ENCODE data around the gene SAP30L.

SAP30L gene

DNA sequence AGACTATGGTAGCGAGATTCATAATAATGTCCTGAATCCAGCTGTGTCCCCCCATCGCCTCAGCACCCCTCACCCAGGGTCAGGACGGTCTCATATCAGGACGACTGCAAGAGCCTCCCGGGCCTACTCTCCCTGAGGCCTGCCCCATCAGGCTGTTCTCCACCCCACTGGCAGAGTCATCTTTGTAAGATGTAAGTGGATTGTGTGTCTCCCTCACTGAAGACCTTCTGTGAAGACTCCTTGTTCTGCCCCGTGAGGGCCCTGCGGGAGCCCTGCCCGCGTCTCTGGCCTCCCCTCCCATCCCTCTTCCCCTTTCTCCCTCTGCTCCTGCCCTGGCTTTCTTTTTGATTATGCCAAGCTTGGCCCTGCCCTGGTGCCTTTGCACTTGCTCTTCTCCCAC, 43.9 kb upstream of the SAP30L start:
- H3K4me3 ChIP-seq (ENCODE audit: low read depth in 1 of 2, low read length in 1 of 2): no peak overlapping the region
- peaks cover 6 to 7% of the 10 kb centered on the region in 2 experiments for H3K4me1 ChIP-seq (ENCODE audit: control insufficient read depth in 1 of 2, insufficient read depth in 1 of 2, low read depth in 1 of 2, low read length in 1 of 2)
- H3K36me3 ChIP-seq: peaks cover 25% of the 10 kb centered on the region
- no peak overlapping the region for H3K27ac ChIP-seq
- TF ChIP-seq CTCF (IDR thresholded peaks at IDR 0.05): no peak
- no peaks in the 10 kb centered on the region for H3K27me3 ChIP-seq
- H3K9me3 ChIP-seq: no peaks in the 10 kb centered on the region

GRCh38 chr5:154402611-154403010, 43.2 kb upstream of the SAP30L start:
- Histone ChIP-seq H3K4me3 (ENCODE audit: low read depth in 1 of 2, low read length in 1 of 2) (no peak overlapping the region), H3K9me3 (no peaks in the 10 kb centered on the region)
- no peak for TF ChIP-seq CTCF (IDR thresholded peaks at IDR 0.05)

GRCh38 chr5:154403234-154403633, 42.6 kb upstream of the SAP30L start:
- Histone ChIP-seq H3K9me3 (no peaks in the 10 kb centered on the region), H3K4me3 (ENCODE audit: low read depth in 1 of 2, low read length in 1 of 2) (no peak overlapping the region), H3K4me1 (ENCODE audit: control insufficient read depth in 1 of 2, insufficient read depth in 1 of 2, low read depth in 1 of 2, low read length in 1 of 2) (peaks cover 6 to 7% of the 10 kb centered on the region in 2 experiments), H3K27me3 (no peaks in the 10 kb centered on the region), H3K27ac (no peak overlapping the region), H3K36me3 (peaks cover 25% of the 10 kb centered on the region)
- no peak for TF ChIP-seq CTCF (IDR thresholded peaks at IDR 0.05)

More at GRCh38 chr5:154402611-154403010, 43.2 kb upstream of the SAP30L start:
- peaks cover 25% of the 10 kb centered on the region for H3K36me3 ChIP-seq
- peaks cover 6 to 7% of the 10 kb centered on the region in 2 experiments for H3K4me1 ChIP-seq (ENCODE audit: control insufficient read depth in 1 of 2, insufficient read depth in 1 of 2, low read depth in 1 of 2, low read length in 1 of 2)
- H3K27me3 ChIP-seq: no peaks in the 10 kb centered on the region
- H3K27ac ChIP-seq: no peak overlapping the region

- Histone ChIP-seq H3K36me3 (peaks cover 22% of the 10 kb centered on the region), H3K27me3 (no peaks in the 10 kb centered on the region), H3K4me1 (ENCODE audit: control insufficient read depth in 1 of 2, insufficient read depth in 1 of 2, low read depth in 1 of 2, low read length in 1 of 2) (peaks cover 6 to 7% of the 10 kb centered on the region in 2 experiments), H3K4me3 (ENCODE audit: low read depth in 1 of 2, low read length in 1 of 2) (no peak overlapping the region), H3K9me3 (no peaks in the 10 kb centered on the region), H3K27ac (no peak overlapping the region)
- TF ChIP-seq CTCF (IDR thresholded peaks at IDR 0.05): no peak
These were observed 41.9 kb upstream of the SAP30L start for GRCh38 chr5:154403776-154404387.

GRCh38 chr5:154405078-154405792, 40.6 kb upstream of the SAP30L start:
- H3K27ac ChIP-seq: no peak overlapping the region
- TF ChIP-seq CTCF (IDR thresholded peaks at IDR 0.05): peak; percentile 76
- H3K36me3 ChIP-seq: peaks cover 25% of the 10 kb centered on the region

More at GRCh38 chr5:154405078-154405792, 40.6 kb upstream of the SAP30L start:
- H3K4me3 ChIP-seq (ENCODE audit: low read depth in 1 of 2, low read length in 1 of 2): no peak overlapping the region
- H3K9me3 ChIP-seq: no peaks in the 10 kb centered on the region
- peaks cover 6 to 7% of the 10 kb centered on the region in 2 experiments for H3K4me1 ChIP-seq (ENCODE audit: control insufficient read depth in 1 of 2, insufficient read depth in 1 of 2, low read depth in 1 of 2, low read length in 1 of 2)
- H3K27me3 ChIP-seq: no peaks in the 10 kb centered on the region

Data from neutrophil (primary cell).